SK-N-SH (cell line): ENCODE data around the gene DCUN1D1.

Experiments used
- CHD2 ChIP-seq: fragments of 150-350 bp; IDR thresholded peaks from 2 replicates; pipeline ENCODE4 v1.6.1; 2018; ENCODE audit warnings: low read length; ENCODE audit not compliant: partially characterized antibody
- CTCF ChIP-seq: fragments of 200-600 bp; sonication (generic); IDR thresholded peaks from 2 replicates; pipeline ENCODE4 v1.6.1; 2017; ENCODE audit warnings: antibody characterized with exemption, mild to moderate bottlenecking, moderate library complexity
- EZH2phosphoT487 ChIP-seq: fragments of 200-600 bp; sonication (generic); IDR thresholded peaks from 2 replicates; pipeline ENCODE4 v1.6.1; 2017; ENCODE audit warnings: low read depth, mixed run types, mild to moderate bottlenecking, antibody characterized with exemption, moderate library complexity, borderline replicate concordance
- FOXM1 ChIP-seq: IDR thresholded peaks from 2 replicates; pipeline ENCODE4 v1.4.0; 2012; ENCODE audit warnings: low read depth, mild to moderate bottlenecking
- GABPA ChIP-seq: IDR thresholded peaks from 2 replicates; pipeline ENCODE4 v1.4.0; 2012; ENCODE audit warnings: low read depth, mild to moderate bottlenecking
- JUND ChIP-seq: IDR thresholded peaks from 2 replicates; pipeline ENCODE4 v1.4.0; 2012
- NRF1 ChIP-seq: IDR thresholded peaks from 2 replicates; pipeline ENCODE4 v1.6.1; 2012; ENCODE audit warnings: low read depth, mild to moderate bottlenecking, low read length
- PBX3 ChIP-seq: IDR thresholded peaks from 2 replicates; pipeline ENCODE4; 2012
- POLR2AphosphoS5 ChIP-seq: IDR thresholded peaks from 2 replicates; pipeline ENCODE4 v1.6.1; 2012; ENCODE audit warnings: low read depth, low read length
- RCOR1 ChIP-seq: fragments of 150-350 bp; IDR thresholded peaks from 2 replicates; pipeline ENCODE4 v1.6.1; 2017; ENCODE audit warnings: antibody characterized with exemption, low read length
- REST ChIP-seq: IDR thresholded peaks from 2 replicates; pipeline ENCODE4 v1.6.1; 2012; ENCODE audit warnings: mild to moderate bottlenecking, low read depth, low read length, moderate library complexity
- SIN3A ChIP-seq: IDR thresholded peaks from 2 replicates; pipeline ENCODE4 v1.6.1; 2012; ENCODE audit warnings: low read depth, mild to moderate bottlenecking, low read length, moderate library complexity, borderline replicate concordance

- TF ChIP-seq CTCF (no peak), SIN3A (no peak), RCOR1 (no peak), GABPA (no peak), PBX3 (no peak), REST (no peak), POLR2AphosphoS5 (no peak), NRF1 (no peak), EZH2phosphoT487 (no peak), FOXM1 (no peak), JUND (no peak), CHD2 (no peak)
Measured at GRCh38 chr3:182979674-182980191, 605 bp downstream of the DCUN1D1 start.
